ENCODE results near the gene KRTAP10-6.
"Not testable (repeated sequence)": the region's sequence is repeated elsewhere in the genome, so short reads cannot be mapped to it uniquely, and the experiment has no call there.

The KRTAP10-6 gene

GRCh38 chr21:44599264-44600029 is 7.1 kb upstream of the KRTAP10-6 start:
- DNase-seq (ENCODE audit: low read depth in 2 of 2): no peak

GRCh38 chr21:44598061-44598460 is 5.8 kb upstream of the KRTAP10-6 start:
- no peak for DNase-seq (ENCODE audit: low read depth in 2 of 2)

- no peak for DNase-seq (ENCODE audit: low read depth in 2 of 2)
These were observed 3.9 kb upstream of the KRTAP10-6 start for GRCh38 chr21:44596068-44596725.

GRCh38 chr21:44595524-44595923 is 3.2 kb upstream of the KRTAP10-6 start:
- no peak for DNase-seq (ENCODE audit: low read depth in 2 of 2)

GRCh38 chr21:44594406-44594916 is 2.2 kb upstream of the KRTAP10-6 start:
- DNase-seq (ENCODE audit: low read depth in 2 of 2): no peak

GRCh38 chr21:44593598-44594405 is 1.5 kb upstream of the KRTAP10-6 start:
- DNase-seq (ENCODE audit: low read depth in 2 of 2): no peak

- DNase-seq (ENCODE audit: low read depth in 2 of 2): not testable (repeated sequence)
These were observed 539 bp downstream of the KRTAP10-6 start for GRCh38 chr21:44591801-44592130.

- DNase-seq (ENCODE audit: low read depth in 2 of 2): not testable (repeated sequence)
These were observed 1.2 kb downstream of the KRTAP10-6 start for GRCh38 chr21:44590897-44591800.

GRCh38 chr21:44590311-44590721 is 2.0 kb downstream of the KRTAP10-6 start:
- DNase-seq (ENCODE audit: low read depth in 2 of 2): no peak

- no peak for DNase-seq (ENCODE audit: low read depth in 2 of 2)
These were observed 2.6 kb downstream of the KRTAP10-6 start for GRCh38 chr21:44589586-44590305.

GRCh38 chr21:44589094-44589493 is 3.2 kb downstream of the KRTAP10-6 start:
- DNase-seq (ENCODE audit: low read depth in 2 of 2): no peak

- DNase-seq (ENCODE audit: low read depth in 2 of 2): no peak
These were observed 6.4 kb downstream of the KRTAP10-6 start for GRCh38 chr21:44585892-44586291.

GRCh38 chr21:44583800-44584147 is 8.5 kb downstream of the KRTAP10-6 start:
- no peak for DNase-seq (ENCODE audit: low read depth in 2 of 2)

- no peak for DNase-seq (ENCODE audit: low read depth in 2 of 2)
These were observed 9.1 kb downstream of the KRTAP10-6 start for GRCh38 chr21:44583089-44583799.

- DNase-seq (ENCODE audit: low read depth in 2 of 2): no peak
These were observed 10.2 kb downstream of the KRTAP10-6 start for GRCh38 chr21:44582055-44582454.

- no peak for DNase-seq (ENCODE audit: low read depth in 2 of 2)
These were observed 11.1 kb downstream of the KRTAP10-6 start for GRCh38 chr21:44581158-44581557.

GRCh38 chr21:44580231-44580821 is 12.0 kb downstream of the KRTAP10-6 start, which contains the start of gene KRTAP10-5:
Gene KRTAP10-5 (minus strand): TSS chr21:44580604. CDS start chr21:44580578, 26 bp downstream.
- DNase-seq (ENCODE audit: low read depth in 2 of 2): not testable (repeated sequence)

GRCh38 chr21:44579833-44580144 is 12.5 kb downstream of the KRTAP10-6 start:
- no peak for DNase-seq (ENCODE audit: low read depth in 2 of 2)

GRCh38 chr21:44579056-44579832 is 13.1 kb downstream of the KRTAP10-6 start:
- DNase-seq (ENCODE audit: low read depth in 2 of 2): no peak
